ENCODE measurements around the gene UBL4B. TPM values are rescaled to one million over a fixed set of nuclear protein-coding genes. Genes with fewer than 3 reads are reported as not detected.

The UBL4B gene
- total RNA-seq, 1 experiment from 2014 or later = not detected

DNA sequence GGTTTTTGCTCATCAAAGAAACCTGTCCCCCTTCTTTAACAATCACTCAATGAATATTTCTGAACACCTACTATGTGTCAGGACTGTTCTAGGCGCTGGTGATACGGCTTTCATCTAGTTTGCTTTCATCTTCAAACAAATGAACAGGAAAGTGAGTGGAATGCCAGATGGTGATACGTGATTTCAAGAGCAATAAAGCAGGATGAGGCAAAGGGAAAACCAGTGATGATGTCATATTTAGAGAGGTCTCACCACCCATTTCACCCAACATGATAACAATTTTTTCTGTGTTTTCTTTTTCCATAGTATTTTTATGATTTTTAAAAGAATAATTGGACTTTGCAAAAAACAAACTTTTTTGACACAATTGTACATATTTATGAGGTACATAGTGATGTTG is 26.7 kb downstream of the UBL4B start:
- intact Hi-C loops (cut with micrococcal nuclease; ENCODE audit: unreplicated experiment) = no loop called here
- CTCF ChIA-PET = interaction anchor here (0.5 kb wide), 1 partner anchor 756 kb away, joined by 3 read pairs; no protein-coding TSS in a partner anchor
- Mint-ChIP-seq H3K27me3 (ENCODE audit: unreplicated experiment) (no peaks in the 10 kb centered on the region), H3K9me3 (ENCODE audit: low read depth, unreplicated experiment) (no peaks in the 10 kb centered on the region), H3K4me1 (ENCODE audit: low read depth, unreplicated experiment) (peaks cover 23% of the 10 kb centered on the region), H3K36me3 (ENCODE audit: insufficient read depth, unreplicated experiment) (no peaks in the 10 kb centered on the region), H3K4me3 (ENCODE audit: low read depth, unreplicated experiment) (no peak overlapping the region), H3K27ac (ENCODE audit: unreplicated experiment) (no peak overlapping the region)
- TF ChIP-seq, protein P1, sequence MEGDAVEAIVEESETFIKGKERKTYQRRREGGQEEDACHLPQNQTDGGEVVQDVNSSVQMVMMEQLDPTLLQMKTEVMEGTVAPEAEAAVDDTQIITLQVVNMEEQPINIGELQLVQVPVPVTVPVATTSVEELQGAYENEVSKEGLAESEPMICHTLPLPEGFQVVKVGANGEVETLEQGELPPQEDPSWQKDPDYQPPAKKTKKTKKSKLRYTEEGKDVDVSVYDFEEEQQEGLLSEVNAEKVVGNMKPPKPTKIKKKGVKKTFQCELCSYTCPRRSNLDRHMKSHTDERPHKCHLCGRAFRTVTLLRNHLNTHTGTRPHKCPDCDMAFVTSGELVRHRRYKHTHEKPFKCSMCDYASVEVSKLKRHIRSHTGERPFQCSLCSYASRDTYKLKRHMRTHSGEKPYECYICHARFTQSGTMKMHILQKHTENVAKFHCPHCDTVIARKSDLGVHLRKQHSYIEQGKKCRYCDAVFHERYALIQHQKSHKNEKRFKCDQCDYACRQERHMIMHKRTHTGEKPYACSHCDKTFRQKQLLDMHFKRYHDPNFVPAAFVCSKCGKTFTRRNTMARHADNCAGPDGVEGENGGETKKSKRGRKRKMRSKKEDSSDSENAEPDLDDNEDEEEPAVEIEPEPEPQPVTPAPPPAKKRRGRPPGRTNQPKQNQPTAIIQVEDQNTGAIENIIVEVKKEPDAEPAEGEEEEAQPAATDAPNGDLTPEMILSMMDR (IDR thresholded peaks at IDR 0.05; ENCODE audit: unreplicated experiment) = no peak
- BruUV-seq (replicated peaks) = no TSS peak
- no peak for DNase-seq

DNA sequence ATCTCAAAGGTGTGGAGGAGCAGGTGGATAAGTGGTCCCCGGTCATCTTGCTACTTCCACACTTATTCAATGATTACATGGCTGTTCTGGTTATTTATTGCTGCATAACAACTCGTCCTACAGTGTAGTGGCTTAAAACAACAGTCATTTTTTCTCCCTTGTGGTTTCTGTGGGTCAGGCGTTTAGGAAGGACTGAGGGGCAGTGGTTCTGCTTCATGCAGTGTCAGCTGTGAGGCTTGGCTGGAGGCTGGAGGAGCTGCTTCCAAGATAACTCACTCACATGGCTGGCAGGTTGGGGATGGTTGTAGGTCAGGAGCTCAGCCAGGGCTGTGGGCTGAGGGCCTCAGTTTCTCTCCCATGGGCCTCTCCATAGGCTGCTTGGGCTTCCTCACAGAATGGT is 32.1 kb downstream of the UBL4B start:
- no peaks in the 10 kb centered on the region for H3K9me3 Mint-ChIP-seq (ENCODE audit: low read depth, unreplicated experiment)
- BruUV-seq (replicated peaks) = no TSS peak
- no peaks in the 10 kb centered on the region for H3K4me1 Mint-ChIP-seq (ENCODE audit: low read depth, unreplicated experiment)
- CTCF ChIA-PET = no interaction called here
- TF ChIP-seq, protein P1 (IDR thresholded peaks at IDR 0.05; ENCODE audit: unreplicated experiment) = no peak
- DNase-seq = no peak
- no peak overlapping the region for H3K4me3 Mint-ChIP-seq (ENCODE audit: low read depth, unreplicated experiment)
- H3K27me3 Mint-ChIP-seq (ENCODE audit: unreplicated experiment) = no peaks in the 10 kb centered on the region
- intact Hi-C loops (cut with micrococcal nuclease; ENCODE audit: unreplicated experiment) = no loop called here
- no peak overlapping the region for H3K27ac Mint-ChIP-seq (ENCODE audit: unreplicated experiment)
- H3K36me3 Mint-ChIP-seq (ENCODE audit: insufficient read depth, unreplicated experiment) = no peaks in the 10 kb centered on the region

DNA sequence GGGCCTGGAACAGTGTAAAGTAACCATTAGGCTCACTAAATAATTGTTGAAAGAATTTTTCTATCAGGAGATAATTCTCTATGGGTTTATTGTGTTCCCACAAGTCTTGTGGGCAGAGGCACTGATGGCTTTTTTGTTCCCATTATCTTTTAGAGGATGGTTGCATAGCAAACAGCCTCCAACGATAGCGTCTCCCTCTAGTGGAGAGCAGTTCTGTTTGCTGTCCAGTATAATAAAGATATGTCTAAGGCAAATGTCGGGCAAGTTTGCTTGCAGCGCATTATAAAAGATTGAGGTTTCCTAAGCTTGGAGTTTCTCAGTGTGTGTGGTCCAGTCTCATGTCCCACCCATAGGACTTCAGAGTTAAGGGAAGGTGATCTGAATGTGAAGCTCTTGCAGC is 36.7 kb downstream of the UBL4B start:
- CTCF ChIA-PET = no interaction called here
- H3K27ac Mint-ChIP-seq (ENCODE audit: unreplicated experiment) = no peak overlapping the region
- DNase-seq = peak; percentile 11
- no peaks in the 10 kb centered on the region for H3K9me3 Mint-ChIP-seq (ENCODE audit: low read depth, unreplicated experiment)
- H3K4me1 Mint-ChIP-seq (ENCODE audit: low read depth, unreplicated experiment) = no peaks in the 10 kb centered on the region
- peaks cover 24% of the 10 kb centered on the region for H3K27me3 Mint-ChIP-seq (ENCODE audit: unreplicated experiment)
- H3K4me3 Mint-ChIP-seq (ENCODE audit: low read depth, unreplicated experiment) = no peak overlapping the region
- BruUV-seq (replicated peaks) = no TSS peak
- H3K36me3 Mint-ChIP-seq (ENCODE audit: insufficient read depth, unreplicated experiment) = no peaks in the 10 kb centered on the region
- TF ChIP-seq, protein P1 (IDR thresholded peaks at IDR 0.05; ENCODE audit: unreplicated experiment) = peak; percentile 47
- intact Hi-C loops (cut with micrococcal nuclease; ENCODE audit: unreplicated experiment) = no loop called here

DNA sequence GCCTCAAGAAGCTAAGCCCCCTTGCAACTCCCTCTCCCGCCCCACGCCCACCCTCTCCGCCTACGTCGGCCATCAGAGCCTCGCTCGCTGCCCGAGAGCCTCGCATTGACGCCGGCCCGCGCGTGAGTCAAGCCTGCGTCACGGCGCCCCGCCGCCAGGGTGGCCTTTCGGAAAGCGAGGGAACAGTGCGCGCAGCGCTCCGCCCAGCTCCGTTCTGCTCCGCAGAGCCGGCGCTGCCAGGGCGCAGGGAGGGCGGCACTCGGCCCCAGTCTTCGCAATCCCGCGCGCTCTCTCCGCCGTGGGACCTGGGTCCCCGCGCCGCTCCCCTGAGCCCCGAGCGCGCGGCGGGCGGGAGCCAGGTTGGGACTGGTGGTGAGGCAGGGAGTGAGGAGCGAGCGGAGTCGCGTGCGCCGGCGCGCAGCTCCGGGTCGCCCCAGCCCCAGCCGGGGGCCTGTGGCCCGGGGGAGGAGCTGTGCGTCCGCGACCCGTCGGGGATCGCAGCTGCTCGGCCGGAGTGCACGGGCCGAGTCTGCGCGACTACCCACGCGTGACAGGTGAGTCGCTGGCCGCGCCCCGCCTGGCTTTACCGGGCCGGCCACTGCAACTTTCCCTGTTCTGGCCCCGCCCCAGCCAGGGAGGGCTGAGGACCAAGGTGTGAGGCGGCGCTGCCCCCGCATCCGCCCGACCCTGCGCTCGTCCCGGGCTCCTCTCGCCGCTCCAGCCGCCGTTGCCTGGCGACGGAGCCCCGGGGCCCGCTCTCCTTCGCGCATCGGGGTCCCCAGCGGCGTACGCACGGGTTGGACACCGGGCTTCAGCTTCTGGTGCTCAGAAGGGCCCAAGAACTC is 38.3 kb downstream of the UBL4B start, which contains the start of gene SLC6A17:
TSS of gene SLC6A17 (plus strand) at position 165 of the 845 bp plus-strand sequence. CDS start 16,436 bp downstream, outside the sequence.
- peaks cover 38% of the 10 kb centered on the region for H3K27me3 Mint-ChIP-seq (ENCODE audit: unreplicated experiment)
- intact Hi-C loops (cut with micrococcal nuclease; ENCODE audit: unreplicated experiment) = no loop called here
- H3K36me3 Mint-ChIP-seq (ENCODE audit: insufficient read depth, unreplicated experiment) = no peaks in the 10 kb centered on the region
- no TSS peak for BruUV-seq (replicated peaks)
- CTCF ChIA-PET = no interaction called here
- H3K4me1 Mint-ChIP-seq (ENCODE audit: low read depth, unreplicated experiment) = no peaks in the 10 kb centered on the region
- TF ChIP-seq, protein P1 (IDR thresholded peaks at IDR 0.05; ENCODE audit: unreplicated experiment) = no peak
- peak; percentile 47 for DNase-seq
- no peaks in the 10 kb centered on the region for H3K9me3 Mint-ChIP-seq (ENCODE audit: low read depth, unreplicated experiment)
- H3K27ac Mint-ChIP-seq (ENCODE audit: unreplicated experiment) = no peak within 1 kb of the TSS
- no peak within 1 kb of the TSS for H3K4me3 Mint-ChIP-seq (ENCODE audit: low read depth, unreplicated experiment)
